Measurements from ENCODE around the gene STXBP6.

The STXBP6 gene

GRCh38 chr14:24881116-24881893 is 168.6 kb downstream of the STXBP6 start:
- DNase-seq = no peak

GRCh38 chr14:24880689-24881088 is 169.3 kb downstream of the STXBP6 start:
- DNase-seq = no peak
- intact Hi-C loops (cut with DNase I) = no loop called here

More at GRCh38 chr14:24881116-24881893, 168.6 kb downstream of the STXBP6 start:
- intact Hi-C loops (cut with DNase I) = no loop called here

- intact Hi-C loops (cut with DNase I) = loop anchor here (10.0 kb wide), 1 partner anchor 55 kb away; no protein-coding TSS in a partner anchor
- peak in 16 of 42 donors; percentile 16 to 71 (median 32) for DNase-seq
These were observed 170.1 kb downstream of the STXBP6 start for GRCh38 chr14:24879661-24880386.

GRCh38 chr14:24876996-24877395 is 173.0 kb downstream of the STXBP6 start:
- intact Hi-C loops (cut with DNase I) = loop anchor here (10.0 kb wide), 1 partner anchor 52 kb away; no protein-coding TSS in a partner anchor
- DNase-seq = peak in 12 of 42 donors; percentile 20 to 62 (median 32)

GRCh38 chr14:24875991-24876878 is 173.7 kb downstream of the STXBP6 start:
- peak in 3 of 42 donors; percentile 34 to 41 (median 36) for DNase-seq
- intact Hi-C loops (cut with DNase I) = loop anchor here (10.0 kb wide), 1 partner anchor 51 kb away; no protein-coding TSS in a partner anchor

GRCh38 chr14:24875203-24875838 is 174.6 kb downstream of the STXBP6 start:
- intact Hi-C loops (cut with DNase I) = loop anchor here (10.0 kb wide), 1 partner anchor 51 kb away; no protein-coding TSS in a partner anchor
- DNase-seq = no peak

GRCh38 chr14:24874514-24875202 is 175.3 kb downstream of the STXBP6 start:
- intact Hi-C loops (cut with DNase I) = loop anchor here (10.0 kb wide), 1 partner anchor 50 kb away; no protein-coding TSS in a partner anchor
- no peak for DNase-seq

GRCh38 chr14:24873551-24873950 is 176.4 kb downstream of the STXBP6 start:
- intact Hi-C loops (cut with DNase I) = loop anchor here (10.0 kb wide), 1 partner anchor 49 kb away; no protein-coding TSS in a partner anchor

GRCh38 chr14:24870949-24871701 is 178.8 kb downstream of the STXBP6 start:
- intact Hi-C loops (cut with DNase I) = loop anchor here (10.0 kb wide), 1 partner anchor 46 kb away; no protein-coding TSS in a partner anchor
- DNase-seq = no peak

More at GRCh38 chr14:24873551-24873950, 176.4 kb downstream of the STXBP6 start:
- DNase-seq = no peak

GRCh38 chr14:24868389-24868788 is 181.6 kb downstream of the STXBP6 start:
- intact Hi-C loops (cut with DNase I) = no loop called here
- no peak for DNase-seq

GRCh38 chr14:24866067-24866639 is 183.8 kb downstream of the STXBP6 start:
- DNase-seq = no peak
- intact Hi-C loops (cut with DNase I) = no loop called here

GRCh38 chr14:24863968-24864684 is 185.8 kb downstream of the STXBP6 start:
- intact Hi-C loops (cut with DNase I) = no loop called here
- peak in 3 of 42 donors; percentile 23 to 32 (median 28) for DNase-seq

- DNase-seq = no peak
- intact Hi-C loops (cut with DNase I) = no loop called here
These were observed 188.8 kb downstream of the STXBP6 start for GRCh38 chr14:24861083-24861630.

- intact Hi-C loops (cut with DNase I) = no loop called here
- DNase-seq = no peak
These were observed 190.4 kb downstream of the STXBP6 start for GRCh38 chr14:24859559-24859958.

GRCh38 chr14:24858684-24859083 is 191.3 kb downstream of the STXBP6 start:
- no peak for DNase-seq
- intact Hi-C loops (cut with DNase I) = no loop called here

GRCh38 chr14:24858052-24858451 is 191.9 kb downstream of the STXBP6 start:
- DNase-seq = no peak
- intact Hi-C loops (cut with DNase I) = no loop called here

Data from head of caudate nucleus (tissue), 42 donors.